Ectodermal cell (in vitro differentiated cells): Measurements from ENCODE around the gene RASAL1.

Source experiments
- H3K27ac ChIP-seq: 2 replicates; pipeline ENCODE4 v1.7.0; 2013; ENCODE audit warnings: mild to moderate bottlenecking, low read depth, low read length; ENCODE audit not compliant: insufficient read depth, poor library complexity, severe bottlenecking
- H3K27me3 ChIP-seq: 2 replicates; pipeline ENCODE4 v1.7.0; 2013; ENCODE audit warnings: mild to moderate bottlenecking, low read length; ENCODE audit not compliant: insufficient read depth, control insufficient read depth, poor library complexity, severe bottlenecking
- H3K36me3 ChIP-seq: one replicate; pipeline ENCODE4 v1.7.0; 2013; ENCODE audit warnings: low read length; ENCODE audit not compliant: control insufficient read depth, insufficient read depth
- H3K4me1 ChIP-seq: one replicate; pipeline ENCODE4 v1.7.0; 2013; ENCODE audit warnings: low read length; ENCODE audit not compliant: control insufficient read depth, insufficient read depth
- H3K4me3 ChIP-seq: 2 replicates; pipeline ENCODE4 v1.7.0; 2013; ENCODE audit warnings: low read depth, low read length, control low read depth; ENCODE audit not compliant: insufficient read depth
- H3K9me3 ChIP-seq: 2 replicates; pipeline ENCODE4 v1.7.0; 2013; ENCODE audit warnings: mild to moderate bottlenecking, low read length, moderate library complexity; ENCODE audit not compliant: control insufficient read depth
- WGBS, 2 experiments: methylation state at CpG; one replicate each; pipeline ENCODE4 v1.1.7; 2013; ENCODE audit warnings: missing lambda C conversion rate in 2 of 2; 5-methylcytosine and 5-hydroxymethylcytosine counted together

The RASAL1 gene

DNA sequence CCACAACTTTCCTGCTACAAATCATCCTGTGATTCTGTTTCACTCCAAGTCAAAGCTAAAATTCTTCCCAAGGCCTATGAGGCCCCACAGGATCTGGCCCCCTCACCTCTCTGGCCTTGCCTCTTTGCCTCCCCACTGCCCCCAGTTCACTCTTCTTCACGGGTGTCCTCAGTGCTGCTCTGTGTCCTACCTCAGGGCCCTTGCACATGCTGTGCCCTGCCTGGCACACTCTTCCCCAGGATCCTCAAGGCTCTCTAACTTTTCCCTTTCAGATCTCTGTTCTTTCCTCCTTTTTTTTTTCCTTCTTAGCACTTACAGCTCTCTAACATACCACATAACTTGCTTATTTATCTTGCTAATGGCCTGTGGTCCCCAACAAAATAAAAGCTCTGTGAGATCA is 29.2 kb downstream of the RASAL1 start:
- H3K27me3 ChIP-seq = peaks cover 15% of the 10 kb centered on the region
- H3K36me3 ChIP-seq = no peaks in the 10 kb centered on the region
- H3K4me1 ChIP-seq = no peaks in the 10 kb centered on the region
- H3K27ac ChIP-seq = no peak overlapping the region
- no peak overlapping the region for H3K4me3 ChIP-seq
- H3K9me3 ChIP-seq = no peaks in the 10 kb centered on the region
- WGBS, 2 experiments = 86 to 91% methylated on average over 1 of the region's 1 CpG

DNA sequence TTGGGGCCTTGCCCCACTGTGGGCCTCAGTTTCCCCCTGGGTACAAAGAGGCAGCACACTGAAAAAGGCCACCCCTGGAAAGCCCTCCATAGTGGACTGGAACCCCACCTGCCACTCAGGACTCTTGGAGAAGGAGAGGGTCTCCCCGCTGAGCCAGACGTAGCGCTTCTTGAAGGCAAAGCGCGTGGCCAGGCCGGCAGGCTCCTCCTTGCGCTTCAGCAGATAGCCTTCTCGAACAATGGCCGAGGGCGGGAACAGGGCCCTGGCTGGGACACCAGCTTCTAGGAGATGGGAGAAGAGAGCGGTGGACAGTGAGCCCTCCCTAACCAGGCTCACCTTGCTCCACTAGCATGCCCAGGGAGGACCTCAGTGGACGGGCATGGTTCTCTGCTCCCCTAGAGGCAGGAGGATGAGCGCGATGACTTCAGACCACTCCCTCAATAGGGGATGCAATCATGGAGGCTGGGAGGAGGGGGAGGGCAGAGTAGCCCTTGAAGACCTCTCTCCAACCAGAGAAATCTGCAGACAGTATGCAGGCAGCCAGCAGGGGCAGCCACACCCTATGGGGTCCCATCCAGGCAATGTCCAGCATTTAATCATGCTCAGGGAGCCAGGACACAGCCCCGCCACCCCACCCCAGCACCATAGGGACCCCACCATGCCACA is 29.8 kb downstream of the RASAL1 start:
- Histone ChIP-seq H3K4me1 (no peaks in the 10 kb centered on the region), H3K9me3 (no peaks in the 10 kb centered on the region)
- 84 to 86% methylated on average over 15 of the region's 15 CpGs for WGBS, 2 experiments

DNA sequence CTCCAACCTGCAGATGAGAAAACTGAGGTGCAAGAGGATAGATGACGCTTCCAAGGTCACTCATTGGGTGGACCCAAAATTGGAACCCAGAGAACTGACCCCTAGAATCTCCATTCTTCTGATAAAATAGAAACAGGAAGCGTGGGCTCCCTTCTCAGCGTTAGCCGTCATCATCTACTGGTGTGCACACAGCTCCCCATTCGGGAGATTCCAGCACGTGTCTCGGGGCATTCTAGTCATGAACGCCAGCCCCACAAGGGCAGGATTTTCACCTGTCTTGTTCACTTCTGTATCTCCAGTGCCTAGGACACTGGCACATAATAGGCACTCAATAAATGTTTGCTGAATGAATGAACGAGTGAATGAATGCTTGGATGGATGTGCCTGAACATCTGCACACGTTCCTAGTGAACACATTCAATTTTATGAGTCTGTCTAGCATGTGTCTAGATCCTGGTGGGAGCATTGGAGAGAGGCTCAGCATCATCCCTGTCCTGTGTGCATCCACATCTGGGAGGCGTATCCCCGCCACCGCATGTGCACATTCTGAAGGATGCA is 30.5 kb downstream of the RASAL1 start:
- WGBS, 2 experiments = 92 to 93% methylated on average over 13 of the region's 13 CpGs
- Histone ChIP-seq H3K27me3 (peaks cover 15% of the 10 kb centered on the region), H3K4me3 (no peak overlapping the region), H3K4me1 (no peaks in the 10 kb centered on the region), H3K36me3 (no peaks in the 10 kb centered on the region), H3K9me3 (no peaks in the 10 kb centered on the region), H3K27ac (no peak overlapping the region)

More for the DNA sequence above, 29.8 kb downstream of the RASAL1 start:
- Histone ChIP-seq H3K27ac (no peak overlapping the region), H3K27me3 (peaks cover 15% of the 10 kb centered on the region), H3K4me3 (no peak overlapping the region), H3K36me3 (no peaks in the 10 kb centered on the region)

DNA sequence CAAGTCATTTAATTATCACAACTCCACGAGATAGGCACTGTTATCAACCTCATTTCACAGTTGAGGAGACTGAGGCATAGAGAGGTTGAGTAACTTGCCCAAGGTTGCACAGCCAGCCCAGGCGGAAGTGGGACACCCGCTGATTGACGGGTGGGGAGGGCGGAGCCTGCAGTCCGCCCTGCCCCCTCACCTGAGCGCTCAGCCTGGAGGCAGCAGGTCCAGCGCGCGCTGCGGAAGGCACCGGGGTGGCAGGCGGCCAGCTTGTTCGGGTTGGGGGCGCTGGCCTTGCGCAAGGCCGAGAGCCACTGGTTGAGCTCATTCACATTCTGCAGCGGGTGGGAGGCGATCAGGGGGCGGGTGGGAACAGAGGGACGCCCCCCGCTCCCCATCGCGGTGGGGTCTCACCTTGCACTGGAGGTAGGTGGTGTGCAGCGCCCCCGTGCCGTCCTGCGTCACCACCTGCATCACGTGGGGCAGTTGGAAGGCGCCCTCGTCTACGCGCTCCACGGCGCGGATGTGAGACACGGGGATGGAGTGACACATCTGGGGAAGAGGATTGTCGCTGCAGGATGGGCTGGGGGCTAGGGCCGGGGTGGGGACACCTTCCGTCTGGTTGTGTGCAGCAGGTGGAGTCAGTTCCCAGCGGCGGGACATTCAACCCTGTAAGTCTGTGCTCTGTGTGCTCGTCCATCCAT is 31.7 kb downstream of the RASAL1 start:
- 8 to 9% methylated on average over 43 of the region's 43 CpGs for WGBS, 2 experiments
- Histone ChIP-seq H3K4me1 (no peaks in the 10 kb centered on the region), H3K4me3 (peak overlapping the region; percentile 33), H3K9me3 (no peaks in the 10 kb centered on the region), H3K27me3 (peaks cover 15% of the 10 kb centered on the region), H3K36me3 (no peaks in the 10 kb centered on the region), H3K27ac (no peak overlapping the region)

DNA sequence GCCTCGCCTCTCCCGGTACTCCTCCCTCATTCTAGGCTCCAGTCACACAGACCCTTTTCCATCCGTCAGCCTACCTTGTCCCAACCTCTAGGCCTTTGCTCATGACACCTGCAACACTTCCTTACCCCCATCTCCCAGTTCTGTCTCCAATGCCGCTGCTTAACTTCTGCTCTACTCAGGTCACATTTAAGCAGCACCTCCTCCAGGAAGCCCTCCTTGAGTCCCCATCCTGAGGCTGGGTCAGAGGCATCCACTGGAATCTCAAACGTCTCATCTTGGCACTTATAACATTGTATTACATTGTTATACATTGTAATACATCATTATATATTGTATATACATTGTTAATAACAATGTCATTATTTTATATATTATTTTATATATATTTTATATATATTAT is 32.8 kb downstream of the RASAL1 start:
- no peaks in the 10 kb centered on the region for H3K36me3 ChIP-seq
- no peaks in the 10 kb centered on the region for H3K9me3 ChIP-seq
- H3K4me1 ChIP-seq = peaks cover 5% of the 10 kb centered on the region
- H3K27me3 ChIP-seq = peaks cover 15% of the 10 kb centered on the region
- 90 to 92% methylated on average over 4 to 5 of the region's 5 CpGs for WGBS, 2 experiments
- H3K4me3 ChIP-seq = no peak overlapping the region
- no peak overlapping the region for H3K27ac ChIP-seq

DNA sequence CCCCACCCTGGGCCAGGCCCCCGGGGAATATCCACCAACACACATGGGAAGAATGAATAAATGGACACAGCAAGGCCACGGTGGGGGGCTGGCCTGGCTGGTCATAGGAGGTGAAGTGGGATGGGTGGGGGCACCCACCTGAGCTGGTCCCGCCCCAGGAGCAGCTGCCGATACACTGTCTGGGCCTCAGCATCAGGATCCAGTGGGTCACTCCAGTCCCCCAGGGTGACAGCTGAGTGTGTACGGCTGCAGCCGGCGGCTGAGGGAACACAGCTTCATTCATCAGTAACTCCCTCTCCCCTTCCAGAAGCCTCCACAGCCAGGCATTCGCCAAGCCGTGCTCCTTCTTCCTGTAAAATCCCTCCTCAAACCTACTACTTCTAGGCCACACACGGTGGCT is 33.8 kb downstream of the RASAL1 start:
- H3K4me3 ChIP-seq = no peak overlapping the region
- WGBS, 2 experiments = 87 to 89% methylated on average over 10 of the region's 10 CpGs
- no peak overlapping the region for H3K27ac ChIP-seq
- no peaks in the 10 kb centered on the region for H3K36me3 ChIP-seq
- H3K9me3 ChIP-seq = no peaks in the 10 kb centered on the region
- peaks cover 10% of the 10 kb centered on the region for H3K4me1 ChIP-seq
- peaks cover 15% of the 10 kb centered on the region for H3K27me3 ChIP-seq

DNA sequence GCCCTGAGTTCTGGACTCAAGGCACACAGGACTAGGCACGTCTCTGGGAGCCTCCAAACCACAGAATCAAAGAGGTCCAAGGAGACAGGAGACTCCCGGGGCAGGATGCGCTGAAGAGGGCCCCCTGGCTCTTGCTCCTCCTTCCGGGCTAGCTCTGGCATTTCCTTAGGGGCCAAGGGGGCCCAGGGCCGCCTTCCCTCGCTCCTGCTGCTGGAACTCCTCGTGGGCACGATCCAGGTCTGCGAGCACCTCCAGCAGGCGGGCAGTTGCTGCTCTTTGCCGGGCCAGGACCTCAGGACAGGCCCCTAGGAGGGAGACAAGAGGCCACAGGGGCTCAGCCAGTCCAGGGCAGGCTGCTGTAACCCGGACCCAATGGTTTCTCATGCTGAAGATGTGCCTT is 35.8 kb downstream of the RASAL1 start:
- Histone ChIP-seq H3K27ac (no peak overlapping the region), H3K9me3 (no peaks in the 10 kb centered on the region), H3K4me3 (no peak overlapping the region), H3K4me1 (peaks cover 10% of the 10 kb centered on the region), H3K27me3 (peaks cover 12% of the 10 kb centered on the region), H3K36me3 (no peaks in the 10 kb centered on the region)
- WGBS, 2 experiments = 83 to 85% methylated on average over 12 of the region's 12 CpGs

DNA sequence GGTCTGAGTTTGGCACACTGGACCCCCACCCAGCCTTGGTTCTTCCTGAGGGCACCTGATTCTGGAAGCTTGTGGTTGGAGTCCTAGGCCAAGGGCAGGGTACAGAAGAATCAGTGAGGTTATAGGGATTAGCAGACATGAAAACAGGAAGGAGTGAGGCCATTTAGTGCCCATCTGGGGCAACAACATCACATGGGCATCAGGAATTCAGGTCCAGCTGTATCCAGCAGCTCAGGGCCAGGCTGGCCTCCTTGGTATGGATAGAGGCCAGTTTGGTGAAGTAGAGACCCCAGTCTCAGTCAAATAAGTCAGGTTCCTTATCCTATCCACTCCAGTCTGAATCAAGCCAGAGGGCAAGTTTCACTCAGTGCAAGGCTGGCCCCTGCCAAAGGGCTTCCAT is 36.2 kb downstream of the RASAL1 start:
- no peak overlapping the region for H3K4me3 ChIP-seq
- H3K9me3 ChIP-seq = no peaks in the 10 kb centered on the region

DNA sequence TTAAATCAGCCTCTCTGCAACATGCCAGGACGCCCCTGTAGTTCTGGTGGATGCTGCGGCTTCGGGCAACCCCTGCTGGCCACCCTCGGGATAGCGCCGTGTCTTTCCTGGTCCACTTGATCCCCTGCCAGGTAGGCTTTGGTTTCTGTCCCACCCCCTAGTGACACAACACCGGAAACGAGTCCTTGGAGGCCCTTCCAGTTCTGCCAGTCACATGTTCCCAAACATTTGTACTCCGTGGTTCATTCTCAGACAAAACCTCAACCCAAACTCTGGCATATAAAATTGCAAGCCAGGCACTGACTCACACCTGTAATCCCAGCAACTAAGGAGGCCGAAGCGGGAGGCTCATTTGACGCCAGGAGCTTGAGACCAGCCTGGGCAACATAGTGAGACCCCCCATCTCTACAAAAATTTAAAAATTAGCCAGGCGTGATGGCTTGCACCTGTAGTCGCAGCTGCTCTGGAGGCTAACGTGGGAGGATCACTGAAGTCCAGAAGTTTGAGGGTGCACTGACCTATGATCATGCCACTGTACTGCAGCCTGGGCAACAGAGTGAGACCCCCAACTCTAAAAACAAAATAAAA is 37.0 kb downstream of the RASAL1 start:
- H3K27ac ChIP-seq = no peak overlapping the region

More for the DNA sequence above, 36.2 kb downstream of the RASAL1 start:
- H3K36me3 ChIP-seq = no peaks in the 10 kb centered on the region
- H3K27ac ChIP-seq = no peak overlapping the region
- peaks cover 10% of the 10 kb centered on the region for H3K4me1 ChIP-seq
- H3K27me3 ChIP-seq = peaks cover 10% of the 10 kb centered on the region

DNA sequence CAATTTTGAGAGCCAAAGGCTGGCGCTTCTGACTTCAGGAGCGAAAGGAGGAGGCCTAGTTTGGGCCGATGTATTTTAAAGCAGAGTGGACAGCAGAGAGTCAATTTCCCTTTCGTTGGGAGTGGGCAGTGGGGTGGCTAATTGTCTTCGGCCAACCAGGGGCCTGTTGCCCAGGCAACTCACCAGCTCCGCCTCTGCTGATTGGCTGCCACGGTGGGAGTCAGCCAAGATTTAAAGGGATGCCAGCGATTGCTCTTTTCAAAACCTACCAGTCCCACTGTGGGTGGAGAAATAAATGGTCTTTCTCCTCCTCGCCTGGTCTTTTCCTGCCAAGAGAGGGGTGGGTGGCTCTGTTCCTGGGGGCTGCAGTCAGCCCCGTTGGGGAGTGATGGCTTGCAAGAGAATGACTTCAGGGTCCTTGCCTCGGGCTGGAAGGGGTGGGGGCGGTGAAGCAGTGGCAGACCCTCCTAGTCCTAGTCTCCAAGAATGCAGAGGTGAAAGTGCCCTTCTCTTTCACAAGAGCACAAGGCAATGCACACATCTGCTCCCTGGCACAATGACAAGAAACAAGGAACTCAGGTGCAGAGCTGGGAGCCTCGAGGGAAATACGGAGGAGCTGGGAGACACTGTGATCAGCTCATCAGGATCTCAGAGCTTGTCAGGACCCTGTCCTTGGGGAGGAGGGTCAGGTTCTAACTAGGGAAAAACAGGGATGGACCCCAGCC is 37.7 kb downstream of the RASAL1 start:
- no peaks in the 10 kb centered on the region for H3K36me3 ChIP-seq
- no peak overlapping the region for H3K4me3 ChIP-seq
- WGBS, 2 experiments = 56 to 62% methylated on average over 14 of the region's 14 CpGs
- H3K4me1 ChIP-seq = peaks cover 13% of the 10 kb centered on the region
- no peak overlapping the region for H3K27ac ChIP-seq
- H3K9me3 ChIP-seq = no peaks in the 10 kb centered on the region
- H3K27me3 ChIP-seq = no peaks in the 10 kb centered on the region

More for the DNA sequence above, 37.0 kb downstream of the RASAL1 start:
- H3K4me1 ChIP-seq = peaks cover 13% of the 10 kb centered on the region
- 38 to 40% methylated on average over 15 of the region's 15 CpGs for WGBS, 2 experiments
- no peak overlapping the region for H3K4me3 ChIP-seq
- H3K27me3 ChIP-seq = peaks cover 2% of the 10 kb centered on the region
- no peaks in the 10 kb centered on the region for H3K36me3 ChIP-seq
- no peaks in the 10 kb centered on the region for H3K9me3 ChIP-seq
